Effector CD4-positive, alpha-beta T cell (primary cell): Measurements from ENCODE around the gene CDH4.

Experiments
- DNase-seq: peaks from one replicate; pipeline ENCODE4 v3.0.0-alpha.2; 2020

The CDH4 gene

DNA sequence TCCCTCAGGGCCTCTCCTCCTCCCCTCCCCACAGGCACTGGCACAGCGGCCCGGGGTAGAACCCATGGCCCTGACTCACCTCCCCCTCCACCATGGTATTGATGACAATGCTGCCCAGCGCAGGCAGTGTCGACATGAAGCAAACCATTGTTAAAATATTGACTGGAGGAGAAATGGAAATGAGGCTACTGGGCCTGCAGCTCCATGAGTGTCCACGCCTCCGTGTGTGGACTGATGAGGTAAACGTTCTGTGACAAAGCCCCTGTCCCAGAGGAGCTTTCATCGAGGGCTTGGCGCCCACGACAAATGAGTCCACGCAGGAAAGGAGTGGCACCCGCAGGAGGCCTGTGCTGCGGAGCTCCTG is 410.9 kb downstream of the CDH4 start:
- no peak for DNase-seq

DNA sequence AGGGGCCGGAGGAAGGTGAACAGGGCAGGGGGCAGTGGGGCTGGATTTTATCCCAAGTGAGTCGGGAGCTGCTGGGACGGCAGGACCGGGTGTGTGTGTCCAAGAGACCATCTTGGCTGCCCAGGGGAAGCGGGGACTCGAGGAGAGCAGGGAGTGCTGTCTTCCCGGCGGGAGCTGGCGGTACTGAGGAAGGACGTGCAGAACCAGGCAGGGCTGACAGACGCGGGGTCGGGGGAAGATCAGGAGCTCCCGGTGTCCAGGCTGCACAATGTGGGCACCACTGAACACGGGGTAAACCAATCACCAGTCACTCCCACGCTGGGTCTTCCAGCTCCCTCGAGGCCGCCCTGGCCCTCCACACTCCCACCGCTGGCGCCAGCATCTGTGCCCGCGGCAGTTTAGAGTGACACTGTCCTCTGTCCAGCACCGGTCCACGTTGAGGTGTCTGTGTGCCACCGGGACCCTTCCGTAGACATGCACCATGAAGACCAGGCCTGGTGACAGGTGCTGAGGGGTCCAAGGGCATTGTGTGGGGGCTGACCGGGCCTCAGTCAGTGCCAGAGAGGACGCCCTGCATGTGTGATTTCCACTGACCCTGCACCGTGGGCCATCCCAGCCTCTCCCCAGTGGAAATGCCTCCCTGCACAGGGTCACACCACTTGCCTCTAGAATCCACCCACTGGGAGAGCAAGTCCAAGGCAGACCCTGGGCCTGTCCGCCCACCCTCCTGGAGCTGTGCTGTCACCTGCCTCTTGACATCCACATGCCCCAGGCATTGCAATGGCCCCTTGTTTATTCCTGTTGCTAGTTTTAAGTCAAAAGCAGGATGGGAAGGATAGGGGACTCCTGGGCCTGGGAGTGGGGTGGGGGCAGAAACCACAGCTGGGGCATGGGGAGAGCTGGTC is 411.7 kb downstream of the CDH4 start:
- DNase-seq: no peak

DNA sequence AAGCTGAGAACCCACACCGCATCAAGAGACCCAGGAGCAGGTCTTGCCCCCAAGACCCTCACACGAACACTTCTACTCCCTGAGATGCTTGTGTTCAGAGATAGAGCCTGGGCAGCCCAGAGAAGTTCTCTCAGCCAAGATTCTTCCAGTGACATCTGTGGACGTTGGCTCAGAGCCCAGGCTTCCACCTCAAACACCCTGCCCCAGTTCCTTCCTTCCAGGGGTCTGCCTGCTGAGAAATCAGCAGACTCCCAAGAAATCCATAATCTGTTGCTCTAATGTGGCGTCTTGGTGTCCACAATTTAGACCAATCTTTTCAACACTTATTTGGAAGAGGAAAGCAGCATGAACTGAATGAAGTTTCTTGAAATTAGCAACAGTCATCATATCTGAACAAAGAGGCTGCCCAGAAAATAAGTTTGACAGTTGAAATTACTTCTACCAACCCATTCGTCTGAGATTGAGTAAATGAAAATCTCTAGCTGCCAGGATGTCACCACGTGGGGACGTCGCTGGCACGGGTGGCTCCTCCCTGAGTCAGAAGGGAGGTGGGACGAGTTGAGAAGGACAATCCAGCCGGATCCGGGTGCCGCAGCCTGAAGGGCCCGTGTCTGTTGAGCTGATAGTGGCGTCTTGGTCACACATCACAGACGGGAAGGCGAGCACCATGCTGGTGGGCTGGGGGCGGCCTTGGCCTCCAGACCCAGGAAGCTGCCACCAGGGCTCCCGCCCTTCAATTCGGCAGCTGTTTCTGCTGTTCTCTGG is 412.7 kb downstream of the CDH4 start:
- DNase-seq: no peak

DNA sequence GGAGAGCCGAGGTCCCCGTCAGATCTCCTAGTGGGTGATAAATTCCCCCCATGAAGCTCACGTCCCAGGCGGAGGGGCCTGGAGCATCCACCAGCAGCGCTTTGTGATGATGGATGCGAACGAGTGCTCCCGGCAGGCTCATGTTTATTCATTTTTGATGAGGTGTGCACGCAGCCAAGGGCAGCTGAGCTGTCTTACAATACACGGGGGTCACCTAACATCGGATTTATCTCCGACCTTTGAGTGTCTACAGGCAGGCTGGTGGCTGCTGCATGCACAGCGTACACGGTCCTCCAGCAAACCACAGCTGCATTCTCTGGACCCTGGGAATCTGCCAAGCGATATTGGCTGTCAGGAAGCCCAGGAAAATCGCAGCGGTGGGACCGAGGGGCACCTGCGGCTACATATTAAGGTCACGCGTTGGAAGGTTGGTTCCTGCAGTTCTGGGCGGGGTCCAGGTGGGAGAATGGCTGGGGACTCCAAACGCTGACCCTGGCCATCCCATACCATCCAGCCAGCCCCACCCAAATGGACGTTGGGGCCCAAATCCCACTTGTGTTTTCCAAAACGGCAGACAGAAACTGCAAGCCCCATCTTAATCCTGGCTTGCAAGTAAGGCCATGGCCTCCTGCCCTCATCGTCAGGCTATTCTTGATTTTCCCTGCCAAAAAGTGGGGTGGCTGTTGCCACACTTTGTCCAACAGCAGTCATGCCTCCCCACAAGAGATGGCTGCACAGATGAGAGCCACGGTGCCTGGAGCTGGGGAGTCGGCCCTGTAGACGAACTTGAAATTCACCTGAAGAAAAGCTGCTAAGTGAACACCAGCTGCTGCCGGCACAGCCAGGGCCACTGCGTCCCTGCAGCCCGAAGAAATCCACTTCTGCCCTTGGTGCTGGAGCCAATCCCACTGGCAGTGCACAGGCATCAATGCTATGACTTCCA is 413.7 kb downstream of the CDH4 start:
- DNase-seq: no peak

DNA sequence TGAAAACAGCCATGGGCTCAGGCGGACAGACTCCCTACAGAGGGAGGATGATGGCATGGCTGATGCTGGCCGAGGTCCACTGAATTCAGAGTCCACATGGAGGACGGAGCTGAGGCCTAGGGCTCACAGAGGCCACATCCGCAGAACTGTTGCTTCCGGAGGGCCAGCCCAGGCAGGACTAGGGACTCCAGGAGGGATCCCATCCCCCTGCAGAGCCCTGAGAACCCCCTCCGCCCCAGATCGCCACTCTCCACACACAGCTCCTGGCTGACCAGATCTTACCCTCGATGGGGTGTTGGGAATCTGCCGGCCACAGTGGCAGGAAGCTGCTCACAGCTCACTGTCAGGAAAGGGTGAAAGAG is 414.4 kb downstream of the CDH4 start:
- no peak for DNase-seq

DNA sequence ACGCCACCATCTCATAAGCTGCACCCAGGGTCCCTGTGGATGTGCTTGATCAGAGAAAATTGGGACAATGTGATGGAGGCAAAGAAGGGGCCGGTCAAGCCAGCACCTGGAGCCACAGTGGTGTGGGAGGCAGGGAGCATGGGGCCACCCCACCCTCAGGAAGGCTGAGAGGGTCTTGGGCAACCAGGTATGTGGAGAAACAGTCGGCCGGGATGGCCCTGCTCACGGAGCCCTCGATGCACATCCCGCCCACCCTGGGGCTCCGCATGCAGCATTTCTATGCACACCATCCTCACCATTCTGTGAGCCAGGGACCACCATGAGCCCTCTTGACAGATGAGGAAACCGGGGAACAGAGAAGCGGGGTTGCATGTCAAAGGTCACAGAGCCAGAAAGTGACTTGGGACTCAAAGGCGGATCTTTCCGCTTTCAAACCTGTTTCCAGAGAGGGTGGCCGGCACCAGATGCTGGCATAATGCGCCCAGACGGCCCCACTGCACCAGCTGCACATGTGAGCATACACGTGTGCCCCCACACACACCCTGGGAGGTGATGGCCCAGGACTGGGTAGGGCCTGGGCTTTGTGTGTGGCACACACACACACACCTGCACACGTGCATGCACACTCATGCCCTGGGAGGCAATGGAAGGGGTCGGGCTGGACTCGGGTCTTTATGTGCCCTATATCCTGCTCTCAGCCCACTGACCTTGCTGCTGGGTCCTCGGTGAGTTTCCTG is 415.2 kb downstream of the CDH4 start:
- no peak for DNase-seq

DNA sequence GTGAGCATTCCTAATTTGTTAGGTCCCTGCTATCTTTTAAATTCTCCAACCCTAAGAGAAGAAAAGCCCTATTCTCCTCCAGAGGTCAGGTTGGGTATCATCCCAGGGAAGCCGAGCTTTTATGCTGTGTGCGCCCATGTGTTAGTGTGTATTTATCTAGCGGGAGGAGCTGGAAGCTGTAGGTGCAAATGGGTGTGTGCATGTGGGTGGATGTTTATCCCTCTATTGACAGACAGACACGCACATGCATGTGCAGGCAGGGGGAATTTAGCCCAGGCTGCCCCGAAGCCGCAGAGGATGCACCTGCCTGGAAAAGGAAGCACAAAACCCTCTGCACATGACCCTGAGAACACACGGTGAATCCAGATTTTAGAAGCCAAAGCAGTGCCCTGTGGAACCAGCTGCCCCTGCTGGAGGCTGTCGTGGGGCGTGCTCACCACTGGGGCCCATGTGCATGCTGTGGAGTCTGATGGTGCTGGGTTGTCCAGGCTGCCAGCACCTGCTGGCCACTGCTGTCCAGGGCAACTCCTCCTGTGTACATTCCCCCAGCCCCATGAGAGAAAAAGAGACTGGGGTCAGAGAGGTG is 416.1 kb downstream of the CDH4 start:
- DNase-seq: no peak

DNA sequence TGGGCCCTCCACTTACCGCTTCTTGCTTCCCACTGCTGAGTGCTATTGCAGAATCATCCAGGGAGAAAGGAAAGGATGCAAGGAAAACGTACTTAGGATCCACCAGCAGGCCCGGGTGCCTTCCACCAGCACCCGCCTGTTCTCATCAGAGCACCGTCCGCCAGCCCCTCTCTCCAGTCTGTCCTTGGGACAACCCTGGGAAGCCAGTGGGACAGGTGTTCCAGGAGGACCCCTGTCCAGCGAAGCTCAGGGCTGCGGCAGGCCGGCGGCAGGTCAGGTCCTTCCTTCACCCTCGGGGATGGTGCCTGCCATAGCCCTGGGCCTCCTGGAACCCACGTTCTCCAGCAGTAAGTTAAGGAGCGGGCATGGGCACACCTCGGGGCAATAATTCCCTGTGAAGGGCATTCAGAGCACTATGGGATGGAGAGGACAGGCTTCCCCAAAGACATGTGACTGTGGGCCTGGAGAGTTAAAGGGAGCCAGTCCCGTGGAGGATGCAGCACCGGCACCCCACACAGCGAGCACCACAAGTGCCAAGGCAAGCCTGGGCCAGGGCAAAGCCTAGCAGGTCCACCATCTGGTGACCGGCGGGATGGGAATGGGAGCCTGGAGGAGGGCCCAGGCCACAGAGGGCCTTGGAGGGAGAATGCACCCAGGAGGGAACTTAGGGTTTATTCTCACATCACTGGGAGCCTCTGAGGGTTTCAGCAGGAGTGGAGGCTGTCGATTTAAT is 416.9 kb downstream of the CDH4 start:
- DNase-seq: no peak

DNA sequence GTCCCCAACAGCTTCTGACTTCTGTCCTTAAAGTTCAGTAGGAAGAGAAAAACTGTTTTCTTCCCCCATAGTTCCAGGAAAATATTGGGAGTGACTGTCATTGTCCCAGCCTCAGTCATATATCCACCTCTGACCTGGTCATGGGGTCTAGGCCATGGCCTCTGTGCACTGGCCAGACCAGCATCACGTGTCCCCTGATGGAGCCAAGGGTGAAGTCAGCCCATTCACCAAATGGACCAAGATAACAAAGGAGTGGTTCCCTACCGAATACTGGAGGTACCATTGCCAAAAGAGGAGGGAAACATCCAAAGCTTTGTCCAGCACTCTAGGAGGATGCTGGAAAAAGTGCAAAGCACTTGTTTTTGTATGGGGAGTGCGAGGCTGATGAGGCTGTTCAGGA is 418.2 kb downstream of the CDH4 start:
- no peak for DNase-seq

DNA sequence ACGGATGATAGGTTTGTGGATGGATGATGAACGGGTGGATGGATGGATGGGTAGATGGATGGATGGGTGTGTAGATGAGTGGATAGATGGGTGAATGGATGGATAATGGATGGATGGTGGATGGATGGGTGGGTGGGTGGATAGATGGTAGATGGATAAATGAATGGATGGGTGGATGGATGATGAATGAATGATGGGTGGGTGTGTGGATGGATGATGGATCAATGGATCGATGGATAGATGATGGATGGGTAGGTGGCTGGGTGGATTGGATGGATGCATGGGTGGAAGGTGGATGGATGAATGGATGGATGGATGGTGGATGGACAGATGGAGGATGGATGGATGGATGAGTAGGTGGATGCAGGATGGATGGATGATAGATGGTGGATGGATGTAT is 419.5 kb downstream of the CDH4 start:
- DNase-seq: no peak

DNA sequence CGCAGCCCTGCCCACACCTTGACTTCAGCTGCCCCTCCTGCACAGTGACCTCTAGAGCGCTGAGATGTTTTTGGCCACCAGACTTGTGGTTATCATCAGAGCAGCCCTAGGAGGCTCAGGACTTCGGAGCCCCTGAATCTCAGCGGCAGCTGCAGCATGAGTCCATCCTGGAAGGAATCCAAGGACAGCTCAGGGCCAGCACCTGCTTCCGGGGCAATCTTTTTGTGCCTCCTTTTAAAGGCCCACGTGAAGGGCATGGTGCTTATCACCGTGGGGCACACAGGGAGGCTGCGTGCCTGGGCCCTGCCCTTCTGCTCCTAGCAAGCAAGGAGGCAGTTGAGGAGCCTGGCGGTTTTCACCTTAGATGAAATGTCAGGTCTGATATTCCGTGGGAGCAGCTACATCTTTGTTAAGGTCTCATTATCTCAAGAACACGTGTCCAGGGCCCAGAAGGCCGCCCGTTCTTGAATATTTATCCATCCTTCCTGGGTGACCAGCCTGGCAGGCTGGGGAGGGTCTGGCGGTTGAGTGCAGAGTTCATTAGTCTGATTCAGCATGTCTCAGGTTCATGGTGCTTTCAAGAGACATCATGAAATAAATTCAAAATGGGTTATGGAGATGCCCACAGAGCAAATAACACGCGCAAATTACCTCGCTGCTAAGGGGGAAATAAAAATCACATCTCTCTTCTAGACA is 421.2 kb downstream of the CDH4 start:
- no peak for DNase-seq

DNA sequence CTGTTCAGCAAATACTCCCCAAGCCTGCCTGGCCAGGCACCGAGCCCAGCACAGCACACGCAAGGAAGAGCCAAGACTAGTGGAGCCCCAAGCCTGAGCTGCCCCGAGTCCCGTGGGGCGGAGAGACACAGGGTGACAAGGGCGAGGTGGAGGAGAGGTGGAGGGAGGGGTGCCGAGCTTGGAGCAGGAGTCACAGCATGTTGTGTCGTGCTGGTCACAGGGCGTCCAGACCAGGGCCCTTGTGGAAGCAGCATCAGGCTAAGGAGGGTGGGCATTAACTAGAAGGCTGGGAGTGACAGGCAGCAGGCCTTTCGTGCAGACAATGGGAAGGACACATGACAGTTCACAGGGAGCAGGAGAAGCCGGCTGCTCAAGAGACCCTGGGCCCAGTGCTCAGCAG is 422.1 kb downstream of the CDH4 start:
- no peak for DNase-seq

DNA sequence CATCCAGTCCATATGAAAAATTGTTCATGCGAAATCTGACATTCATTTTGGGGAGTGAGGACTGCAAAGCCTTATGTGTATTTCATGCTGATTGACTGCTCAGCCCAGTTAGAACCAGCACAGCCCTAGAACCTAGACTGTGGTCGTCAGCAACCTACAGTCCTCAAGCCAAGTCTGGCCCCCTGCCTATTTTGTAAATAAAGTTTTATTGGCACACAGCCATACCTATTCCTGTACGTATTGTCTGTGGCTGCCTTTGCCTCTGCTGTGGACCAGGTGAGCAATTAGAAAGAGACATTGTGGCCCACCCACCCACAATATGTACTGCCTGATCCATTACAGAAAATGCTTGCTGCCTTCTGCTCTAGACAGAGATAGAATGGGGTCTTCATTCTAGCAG is 422.6 kb downstream of the CDH4 start:
- no peak for DNase-seq

DNA sequence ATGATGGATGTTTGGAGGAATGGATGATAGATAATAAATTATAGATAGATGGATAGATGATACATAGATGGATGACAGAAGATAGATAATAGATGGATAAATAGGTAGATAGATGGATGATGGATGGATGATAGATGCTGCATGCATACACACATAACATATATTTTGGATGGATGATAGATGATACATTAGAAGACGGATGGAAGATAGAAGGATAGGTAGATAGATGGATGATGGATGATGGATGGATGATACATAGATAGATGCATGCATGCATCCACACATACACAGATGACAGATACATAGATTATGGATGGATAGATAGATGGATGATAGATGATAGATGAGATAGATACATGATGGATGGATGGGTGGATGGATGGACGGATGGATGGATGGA is 425.9 kb downstream of the CDH4 start:
- no peak for DNase-seq

DNA sequence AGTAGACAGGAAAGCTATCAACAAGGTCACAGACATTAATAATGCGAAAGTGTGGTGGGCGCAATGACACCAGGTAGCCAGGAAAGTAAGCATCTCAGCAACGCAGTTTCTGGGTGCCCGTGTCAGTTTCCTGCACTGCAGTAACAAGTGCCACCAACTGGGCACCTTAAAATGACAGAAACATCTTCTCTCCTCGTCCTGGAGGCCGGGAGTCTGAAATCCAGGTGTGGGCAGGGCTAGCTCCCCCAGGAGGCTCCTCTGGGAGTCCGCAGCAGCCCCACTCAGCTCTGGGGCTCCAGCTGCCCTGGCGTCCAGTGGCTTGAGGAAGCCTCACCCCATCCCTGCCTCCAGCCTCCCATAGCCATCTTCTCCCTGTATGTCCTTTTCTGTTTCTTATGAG is 426.4 kb downstream of the CDH4 start:
- no peak for DNase-seq

DNA sequence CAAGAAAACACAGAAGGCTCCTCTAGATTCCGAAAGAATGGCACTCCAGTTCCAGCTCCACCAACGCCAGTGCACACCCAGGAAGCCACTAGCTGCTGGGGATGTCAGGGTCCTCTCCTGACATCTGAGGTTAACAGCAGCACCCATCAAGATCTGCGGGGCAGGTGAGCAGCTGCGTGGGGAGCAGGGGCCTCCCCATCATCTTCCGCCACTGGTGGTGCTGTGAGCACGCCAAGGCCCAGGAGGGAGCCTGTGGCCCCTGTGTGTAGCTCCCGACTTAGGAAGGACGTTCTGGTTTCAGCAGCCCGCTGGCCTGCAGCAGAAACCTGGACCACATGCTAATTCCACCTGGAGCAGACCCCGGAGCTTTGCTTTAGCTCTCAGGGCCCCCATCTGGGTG is 427.4 kb downstream of the CDH4 start:
- no peak for DNase-seq

DNA sequence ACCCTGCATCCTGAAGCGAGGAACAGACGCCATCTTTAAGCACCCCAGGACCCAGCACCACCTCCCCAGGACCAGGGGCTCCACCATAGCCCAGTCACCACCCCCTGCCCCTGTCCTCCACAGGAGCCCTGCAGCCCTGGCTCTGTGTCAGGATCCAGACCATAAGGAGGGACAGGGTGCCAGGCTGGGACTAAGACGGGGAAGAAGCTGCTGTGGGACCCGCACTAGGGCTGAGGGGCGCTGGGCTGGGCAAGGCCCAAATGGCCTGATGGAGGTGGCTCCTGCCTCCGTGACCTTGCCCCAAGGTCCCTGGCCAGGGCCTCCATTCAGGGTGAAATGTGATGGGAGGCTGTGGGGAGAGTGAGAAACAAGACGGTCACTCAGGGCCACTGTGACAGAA is 428.0 kb downstream of the CDH4 start:
- DNase-seq: no peak

DNA sequence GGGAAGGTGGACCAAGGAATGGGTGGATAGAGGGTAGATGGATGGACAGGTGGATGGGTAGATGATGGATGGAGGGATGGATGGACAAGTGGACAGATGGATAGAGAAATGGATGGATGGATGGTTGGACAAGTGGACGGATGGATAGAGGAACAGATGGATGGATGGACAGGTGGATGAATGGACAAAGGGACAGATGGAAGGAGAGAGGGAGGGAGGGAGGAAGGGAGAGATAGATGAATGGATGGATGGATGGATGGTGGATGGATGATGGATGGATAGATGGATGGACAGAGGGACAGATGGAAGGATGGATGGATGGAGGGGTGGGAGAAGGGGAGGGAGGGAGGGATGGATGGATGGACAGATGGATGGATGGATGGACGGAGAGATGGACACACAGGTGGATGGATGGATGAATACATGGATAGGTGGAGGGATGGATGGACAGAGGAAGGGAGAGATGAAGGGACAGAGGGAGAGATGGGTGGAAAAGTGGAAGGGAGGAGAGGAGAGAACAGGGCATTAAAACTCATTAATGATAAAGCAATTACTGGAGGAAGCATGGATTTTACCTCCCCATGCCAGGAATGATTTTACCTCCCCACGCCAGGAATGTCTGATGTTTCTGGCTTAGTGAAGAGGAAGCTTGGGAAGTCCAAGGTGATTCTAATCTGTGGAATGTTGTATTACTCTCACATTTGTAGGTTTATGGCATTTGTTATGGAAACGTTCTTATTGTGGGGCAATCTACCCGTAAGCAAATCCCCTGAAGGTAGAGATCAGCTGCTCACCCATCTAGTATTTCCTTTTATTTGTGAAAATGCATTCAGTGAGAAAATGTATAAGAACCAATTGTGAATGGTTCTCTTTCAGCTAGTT is 430.3 kb downstream of the CDH4 start:
- no peak for DNase-seq

DNA sequence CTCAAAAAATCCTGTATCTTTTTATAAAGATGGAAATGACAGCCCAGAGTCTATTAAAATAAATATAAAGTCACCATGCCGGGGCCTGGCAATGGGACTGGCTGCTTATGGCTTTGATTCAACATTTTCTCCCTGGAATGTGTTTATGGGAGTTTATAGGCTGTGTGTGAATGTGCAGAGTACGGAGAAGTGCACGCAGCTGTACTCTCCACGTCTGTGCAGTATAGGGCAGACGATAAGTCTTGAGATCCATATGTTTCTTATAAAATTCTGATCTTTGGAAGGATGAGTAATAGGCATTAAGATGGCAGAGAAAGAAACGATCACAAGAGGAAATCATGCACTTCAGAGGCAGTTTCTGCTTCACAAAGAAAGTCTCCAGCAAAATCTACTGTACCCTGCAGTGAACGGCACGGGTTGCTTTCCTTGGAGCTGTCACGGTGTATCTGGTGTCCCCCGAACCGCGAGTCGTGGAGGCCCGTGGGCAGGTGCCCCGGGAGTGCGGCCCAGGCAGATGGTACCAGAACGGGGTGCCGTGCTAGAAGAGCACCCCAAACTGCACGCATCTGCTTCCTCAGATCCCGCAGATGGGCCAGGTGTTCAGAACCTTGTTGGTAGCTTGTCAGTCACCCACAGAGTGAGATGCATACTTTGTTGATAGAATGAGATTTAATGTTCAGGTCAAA is 431.1 kb downstream of the CDH4 start:
- DNase-seq: no peak
